Keratinocyte (primary cell): ENCODE data around the gene ADRB1. TPM values are rescaled to one million over a fixed set of nuclear protein-coding genes. Genes with fewer than 3 reads are reported as not detected.

Experiments used
- DNase-seq: peaks from one replicate; pipeline ENCODE4 v3.0.0-alpha.2; 2011; ENCODE audit warnings: low read depth, missing footprints, low spot score
- FAIRE-seq: peaks from 2 replicates; lab custom pipeline; 2011; peaks lifted over from hg19 to GRCh38; lab: Jason Lieb, UNC
- H2AFZ ChIP-seq: 2 replicates; pipeline ENCODE4 v1.6.0; 2012; ENCODE audit warnings: low read length, control low read depth, inconsistent platforms; ENCODE audit not compliant: control insufficient read depth
- H3K27ac ChIP-seq: 2 replicates; pipeline ENCODE4 v1.5.1; 2011; ENCODE audit warnings: low read length; ENCODE audit not compliant: control insufficient read depth, insufficient read depth
- H3K27me3 ChIP-seq: 3 replicates; pipeline ENCODE4 v1.6.0; 2011; ENCODE audit warnings: low read length; ENCODE audit not compliant: control insufficient read depth, insufficient read depth; ENCODE audit errors: extremely low read depth
- H3K36me3 ChIP-seq, 2 experiments: 2 replicates in 1 of 2; 3 replicates in 1 of 2; pipeline ENCODE4 v1.5.1; 2011; ENCODE audit warnings: low read length in 2 of 2, mild to moderate bottlenecking in 1 of 2; ENCODE audit not compliant: control insufficient read depth in 2 of 2, insufficient read depth in 2 of 2; ENCODE audit errors: extremely low read depth in 1 of 2
- H3K4me1 ChIP-seq: 3 replicates; pipeline ENCODE4 v1.5.1; 2011; ENCODE audit warnings: low read length; ENCODE audit not compliant: control insufficient read depth, insufficient read depth; ENCODE audit errors: extremely low read depth
- H3K4me2 ChIP-seq: 3 replicates; pipeline ENCODE4 v1.6.0; 2011; ENCODE audit warnings: low read depth, low read length; ENCODE audit not compliant: control insufficient read depth, insufficient read depth; ENCODE audit errors: extremely low read depth
- H3K4me3 ChIP-seq, 3 experiments: fragments of 200-600 bp in 1 of 3; sonication (generic) in 1 of 3; 2 replicates in 2 of 3; 3 replicates in 1 of 3; pipeline ENCODE4 v1.5.1; 2011 to 2016; ENCODE audit warnings: low read length in 3 of 3, mild to moderate bottlenecking in 3 of 3, control low read depth in 2 of 3, inconsistent platforms in 1 of 3, low read depth in 1 of 3, mixed read lengths in 1 of 3, mixed run types in 1 of 3, moderate library complexity in 1 of 3; ENCODE audit not compliant: control insufficient read depth in 2 of 3, insufficient read depth in 2 of 3; ENCODE audit errors: extremely low read depth in 1 of 3
- H3K79me2 ChIP-seq: 2 replicates; pipeline ENCODE4 v1.6.0; 2012; ENCODE audit warnings: low read length; ENCODE audit not compliant: control insufficient read depth, insufficient read depth
- H3K9ac ChIP-seq: 3 replicates; pipeline ENCODE4 v1.6.0; 2011; ENCODE audit warnings: low read length; ENCODE audit not compliant: control insufficient read depth, insufficient read depth; ENCODE audit errors: extremely low read depth
- H3K9me1 ChIP-seq: 3 replicates; pipeline ENCODE4 v1.6.0; 2011; ENCODE audit warnings: low read length; ENCODE audit not compliant: control insufficient read depth, insufficient read depth; ENCODE audit errors: extremely low read depth
- H3K9me3 ChIP-seq: 2 replicates; pipeline ENCODE4 v1.5.1; 2012; ENCODE audit warnings: low read depth, low read length; ENCODE audit not compliant: control insufficient read depth
- H4K20me1 ChIP-seq: 3 replicates; pipeline ENCODE4 v1.6.0; 2011; ENCODE audit warnings: low read length; ENCODE audit not compliant: control insufficient read depth, insufficient read depth; ENCODE audit errors: extremely low read depth
- CTCF ChIP-seq, 3 experiments: IDR thresholded peaks in 1 of 3; conservative IDR thresholded peaks in 1 of 3; optimal IDR thresholded peaks in 1 of 3; 2 replicates in 2 of 3; 3 replicates in 1 of 3; pipeline versions ENCODE3 to v1.5.1; 2011; ENCODE audit warnings: low read length in 3 of 3, mild to moderate bottlenecking in 3 of 3, moderate library complexity in 2 of 3, control low read depth in 1 of 3, inconsistent platforms in 1 of 3; ENCODE audit not compliant: insufficient read depth in 2 of 3; ENCODE audit errors: extremely low read depth in 1 of 3
- EZH2 ChIP-seq: IDR thresholded peaks from one replicate; pipeline ENCODE4 v1.6.1; 2012; ENCODE audit warnings: inconsistent platforms, mild to moderate bottlenecking, low read length, moderate library complexity
- dilution Hi-C: fragments of 300-500 bp; cut with MboI; formaldehyde crosslinking; loops from one replicate; pipeline ENCODE4 v1.7.0; 2020; ENCODE audit warnings: low sequenced_read_pairs; ENCODE audit not compliant: extremely low pct_ligation_motif_present
- polyA plus RNA-seq, 5 experiments: library from polyadenylated mRNA; depleted of rRNA in 3 of 5; stranded (reverse) in 3 of 5; stranded (forward) in 1 of 5; unstranded in 1 of 5; fragments of >200 nt; gene quantifications; 1 replicate in 1 of 5; 2 replicates in 3 of 5; 3 replicates in 1 of 5; pipeline versions ENCODE4 v1.2.1 to v1.2.3, GENCODE V29; 2011 to 2012; ENCODE audit warnings: missing spikeins in 2 of 5, low read depth in 1 of 5, low replicate concordance in 1 of 5

Gene ADRB1
- polyA plus RNA-seq, 1 donor (not counting 4 experiments of a cell fraction or from before 2014, with no cell fraction given) = 0.05 TPM

GRCh38 chr10:114084215-114084614 lies 40.5 kb downstream of the ADRB1 start:
- Histone ChIP-seq H2AFZ (no peak overlapping the region), H4K20me1 (no peaks in the 10 kb centered on the region), H3K4me3 (no peak overlapping the region), H3K4me1 (no peaks in the 10 kb centered on the region), H3K36me3 (no peaks in the 10 kb centered on the region), H3K79me2 (no peaks in the 10 kb centered on the region), H3K9me1 (no peaks in the 10 kb centered on the region), H3K4me2 (no peak overlapping the region), H3K27ac (no peak overlapping the region), H3K9me3 (no peaks in the 10 kb centered on the region), H3K27me3 (no peaks in the 10 kb centered on the region), H3K9ac (no peak overlapping the region)
- DNase-seq = no peak
- dilution Hi-C loops = no loop called here
- TF ChIP-seq CTCF (optimal IDR thresholded peaks at IDR 0.05 in 1 of 3, IDR thresholded peaks at IDR 0.05 in 1 of 3, conservative IDR thresholded peaks at IDR 0.05 in 1 of 3; ENCODE audit: extremely low read depth in 1 of 3, insufficient read depth in 2 of 3, low read length in 3 of 3) (no peak), EZH2 (no peak)
- no peak for FAIRE-seq

- dilution Hi-C loops = no loop called here
These were observed 43.6 kb downstream of the ADRB1 start for GRCh38 chr10:114087255-114087654.

More at GRCh38 chr10:114087255-114087654, 43.6 kb downstream of the ADRB1 start:
- no peak for DNase-seq
- no peaks in the 10 kb centered on the region for H3K27me3 ChIP-seq
- H3K79me2 ChIP-seq = no peaks in the 10 kb centered on the region
- no peak overlapping the region for H3K27ac ChIP-seq
- no peak for FAIRE-seq
- no peaks in the 10 kb centered on the region for H3K36me3 ChIP-seq
- H3K4me1 ChIP-seq = no peaks in the 10 kb centered on the region
- TF ChIP-seq CTCF (optimal IDR thresholded peaks at IDR 0.05 in 1 of 3, IDR thresholded peaks at IDR 0.05 in 1 of 3, conservative IDR thresholded peaks at IDR 0.05 in 1 of 3; ENCODE audit: extremely low read depth in 1 of 3, insufficient read depth in 2 of 3, low read length in 3 of 3) = no peak
- no peak for TF ChIP-seq EZH2
- no peaks in the 10 kb centered on the region for H3K9me3 ChIP-seq
- H4K20me1 ChIP-seq = no peaks in the 10 kb centered on the region
- no peak overlapping the region for H3K4me3 ChIP-seq
- no peaks in the 10 kb centered on the region for H3K9me1 ChIP-seq
- H3K9ac ChIP-seq = no peak overlapping the region
- no peak overlapping the region for H3K4me2 ChIP-seq
- no peak overlapping the region for H2AFZ ChIP-seq
